ENCODE measurements around the gene PHF11. TPM values are rescaled to one million over a fixed set of nuclear protein-coding genes. Genes with fewer than 3 reads are reported as not detected.
"Not testable (repeated sequence)": the region's sequence is repeated elsewhere in the genome, so short reads cannot be mapped to it uniquely, and the experiment has no call there.

The PHF11 gene
- total RNA-seq, 4 donors from 2014 or later, result 12.9 to 31.3 (median 19.6) TPM

GRCh38 chr13:49561062-49561410 is 65.3 kb downstream of the PHF11 start:
- H3K4me3 ChIP-seq, result no peak overlapping the region
- H3K4me1 ChIP-seq, result peaks cover 0 to 12% (median 0%) of the 10 kb centered on the region in 3 donors
- TF ChIP-seq CTCF (IDR thresholded peaks at IDR 0.05) (no peak), POLR2A (IDR thresholded peaks at IDR 0.05) (no peak)
- H3K27me3 ChIP-seq, result no peaks in the 10 kb centered on the region
- H3K9me3 ChIP-seq, result no peaks in the 10 kb centered on the region
- DNase-seq, result no peak
- 76 to 79% methylated on average over 2 to 3 of the region's 3 CpGs for WGBS, 2 donors
- no peak overlapping the region for H3K27ac ChIP-seq
- intact Hi-C loops (cut with DNase I), result no loop called here
- peaks cover 0 to 59% (median 0%) of the 10 kb centered on the region in 3 donors for H3K36me3 ChIP-seq

GRCh38 chr13:49563516-49563915 is 67.8 kb downstream of the PHF11 start:
- H3K4me1 ChIP-seq, result peaks cover 0 to 30% (median 0%) of the 10 kb centered on the region in 3 donors
- peaks cover 0 to 17% (median 0%) of the 10 kb centered on the region in 4 donors for H3K27me3 ChIP-seq
- TF ChIP-seq POLR2A (IDR thresholded peaks at IDR 0.05), result no peak
- 65 to 87% methylated on average over 4 to 5 of the region's 5 CpGs for WGBS, 2 donors
- no peak overlapping the region for H3K4me3 ChIP-seq
- H3K9me3 ChIP-seq, result no peaks in the 10 kb centered on the region
- H3K36me3 ChIP-seq, result peaks cover 0 to 49% (median 0%) of the 10 kb centered on the region in 3 donors
- no peak for DNase-seq
- H3K27ac ChIP-seq, result no peak overlapping the region
- intact Hi-C loops (cut with DNase I), result no loop called here

DNA sequence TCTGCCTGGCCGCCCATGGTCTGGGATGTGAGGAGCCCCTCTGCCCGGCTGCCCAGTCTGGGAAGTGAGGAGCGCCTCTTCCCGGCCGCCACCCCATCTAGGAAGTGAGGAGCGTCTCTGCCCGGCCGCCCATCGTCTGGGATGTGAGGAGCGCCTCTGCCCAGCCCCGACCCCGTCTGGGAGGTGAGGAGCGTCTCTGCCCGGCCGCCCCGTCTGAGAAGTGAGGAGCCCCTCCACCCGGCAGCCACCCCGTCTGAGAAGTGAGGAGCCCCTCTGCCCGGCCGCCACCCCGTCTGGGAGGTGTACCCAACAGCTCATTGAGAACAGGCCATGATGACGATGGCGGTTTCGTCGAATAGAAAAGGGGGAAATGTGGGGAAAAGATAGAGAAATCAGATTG is 69.7 kb downstream of the PHF11 start:
- H3K4me3 ChIP-seq; DNase-seq; intact Hi-C loops (cut with DNase I); H3K9me3 ChIP-seq; H3K27ac ChIP-seq: not testable (repeated sequence)
- Histone ChIP-seq H3K36me3 (peaks cover 0 to 35% (median 0%) of the 10 kb centered on the region in 3 donors), H3K4me1 (peaks cover 5 to 42% (median 9%) of the 10 kb centered on the region in 3 donors), H3K27me3 (peaks cover 0 to 17% (median 0%) of the 10 kb centered on the region in 4 donors)
- no CpG with 5 or more reads among the region's 25 CpGs for WGBS, 2 donors

DNA sequence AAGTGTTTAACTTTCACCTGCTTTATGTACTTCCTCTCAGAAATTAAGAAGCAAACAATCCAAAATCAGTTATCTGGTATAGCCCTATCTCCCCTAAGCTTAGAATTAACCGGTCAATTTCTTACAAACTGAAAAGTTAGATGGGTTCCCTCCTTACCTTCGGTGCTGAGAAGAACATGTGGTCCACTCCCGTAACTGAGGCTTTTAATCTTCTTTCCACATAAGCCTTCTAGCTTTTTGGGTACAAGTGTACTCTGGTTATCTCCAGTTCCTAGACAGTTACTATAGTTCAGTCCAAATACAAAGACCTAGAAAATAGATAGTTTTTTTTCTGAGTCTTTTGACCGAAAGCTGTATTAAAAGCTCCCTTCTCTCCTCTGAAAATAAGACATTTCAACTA is 70.7 kb downstream of the PHF11 start:
- TF ChIP-seq CTCF (IDR thresholded peaks at IDR 0.05), result no peak
- no peak for TF ChIP-seq POLR2A (IDR thresholded peaks at IDR 0.05)
- no peaks in the 10 kb centered on the region for H3K9me3 ChIP-seq
- intact Hi-C loops (cut with DNase I), result no loop called here
- WGBS, 2 donors, result 94% methylated on average over 4 of the region's 4 CpGs
- peaks cover 0 to 20% (median 0%) of the 10 kb centered on the region in 4 donors for H3K27me3 ChIP-seq
- peaks cover 0 to 27% (median 0%) of the 10 kb centered on the region in 3 donors for H3K36me3 ChIP-seq
- peaks cover 5 to 46% (median 15%) of the 10 kb centered on the region in 3 donors for H3K4me1 ChIP-seq
- H3K27ac ChIP-seq, result no peak overlapping the region
- H3K4me3 ChIP-seq, result no peak overlapping the region
- DNase-seq, result no peak

DNA sequence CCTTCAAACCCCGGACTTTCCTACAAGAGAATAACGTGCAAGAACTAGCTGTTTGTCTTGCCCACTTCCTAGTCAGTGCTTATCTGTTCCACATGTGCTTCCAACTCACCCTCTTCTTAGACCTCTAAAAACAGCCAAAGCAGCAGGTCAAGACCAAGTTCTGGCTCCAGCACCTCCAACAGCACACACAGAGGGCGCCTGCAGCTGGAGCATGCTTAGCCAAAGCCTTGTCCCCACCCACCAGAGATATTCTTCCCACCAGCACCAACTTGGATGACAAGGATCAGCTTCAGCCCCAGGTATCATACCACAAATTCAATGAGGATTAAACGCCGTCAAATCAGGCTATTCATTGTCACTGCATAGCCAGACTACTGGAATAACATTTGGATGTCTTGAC is 71.7 kb downstream of the PHF11 start:
- Histone ChIP-seq H3K4me1 (peaks cover 5 to 47% (median 17%) of the 10 kb centered on the region in 3 donors), H3K9me3 (no peaks in the 10 kb centered on the region), H3K27me3 (peaks cover 0 to 29% (median 0%) of the 10 kb centered on the region in 4 donors), H3K4me3 (no peak overlapping the region), H3K36me3 (peaks cover 0 to 21% (median 0%) of the 10 kb centered on the region in 3 donors), H3K27ac (no peak overlapping the region)
- DNase-seq, result no peak
- 38 to 40% methylated on average over 4 to 5 of the region's 5 CpGs for WGBS, 2 donors
- TF ChIP-seq CTCF (IDR thresholded peaks at IDR 0.05) (no peak), POLR2A (IDR thresholded peaks at IDR 0.05) (no peak)
- intact Hi-C loops (cut with DNase I), result no loop called here

DNA sequence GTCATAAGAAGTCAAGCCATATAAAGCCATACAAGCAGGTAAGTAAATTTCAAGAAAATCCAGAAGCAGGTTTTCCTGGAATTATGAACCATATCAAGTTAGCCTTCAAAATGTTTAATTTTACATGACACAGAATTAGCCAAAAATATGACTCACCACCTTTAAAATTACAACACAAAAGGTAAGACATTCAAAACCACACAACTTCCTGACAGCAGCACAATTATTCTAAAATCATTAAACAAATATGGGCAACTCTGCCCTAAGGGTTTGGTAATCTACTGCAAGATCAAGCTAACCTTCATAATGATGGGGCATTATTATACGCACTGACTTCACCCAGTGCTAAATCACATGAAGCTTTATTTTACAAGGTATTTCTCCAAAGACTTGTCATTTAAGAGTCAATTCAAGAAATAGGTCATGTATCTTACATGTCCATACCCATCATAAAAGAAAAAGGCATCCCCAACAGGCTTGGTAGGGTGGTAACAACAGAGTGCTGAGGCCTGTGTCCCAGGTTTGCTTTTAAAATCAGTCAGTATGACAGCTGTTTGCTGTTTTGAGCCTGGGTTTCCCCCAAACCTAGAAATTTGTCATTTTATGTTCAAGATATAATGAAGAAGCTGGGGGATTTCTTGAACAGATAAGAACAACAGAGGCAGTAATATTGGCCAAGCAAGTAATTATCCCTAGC is 74.4 kb downstream of the PHF11 start:
- Histone ChIP-seq H3K27ac (peak overlapping the region in 2 of 4 donors; percentile 17 to 33), H3K27me3 (peaks cover 0 to 29% (median 0%) of the 10 kb centered on the region in 4 donors), H3K4me1 (peaks cover 5 to 47% (median 17%) of the 10 kb centered on the region in 3 donors), H3K9me3 (no peaks in the 10 kb centered on the region), H3K4me3 (no peak overlapping the region), H3K36me3 (peaks cover 0 to 17% (median 0%) of the 10 kb centered on the region in 3 donors)
- 13 to 38% methylated on average over 1 of the region's 1 CpG for WGBS, 2 donors
- no peak for DNase-seq
- no peak for TF ChIP-seq CTCF (IDR thresholded peaks at IDR 0.05)
- no peak for TF ChIP-seq POLR2A (IDR thresholded peaks at IDR 0.05)
- intact Hi-C loops (cut with DNase I), result no loop called here
